Fibroblast of the aortic adventitia (primary cell): ENCODE measurements around the gene KRTAP15-1. TPM values are rescaled to one million over a fixed set of nuclear protein-coding genes. Genes with fewer than 3 reads are reported as not detected.

Experiments
- DNase-seq: peaks from one replicate; pipeline ENCODE4 v3.0.0-alpha.2; 2010; ENCODE audit warnings: low read depth
- H3K4me3 ChIP-seq: 2 replicates; pipeline ENCODE4 v1.5.1; 2011; ENCODE audit warnings: low read depth, mild to moderate bottlenecking, control low read depth, low read length, moderate library complexity
- total RNA-seq: library from RNA; depleted of rRNA; stranded (reverse); fragments of >200 nt; gene quantifications from 2 replicates; pipeline ENCODE4 v1.2.3, GENCODE V29; 2012; ENCODE audit warnings: low replicate concordance
- TF ChIP-seq, protein P1 (sequence below): IDR thresholded peaks from 2 replicates; pipeline ENCODE4 v1.5.1; 2011; ENCODE audit warnings: mild to moderate bottlenecking, low read length, control low read depth, inconsistent platforms; ENCODE audit not compliant: insufficient read depth

The KRTAP15-1 gene
- total RNA-seq, 1 donor = not detected

DNA sequence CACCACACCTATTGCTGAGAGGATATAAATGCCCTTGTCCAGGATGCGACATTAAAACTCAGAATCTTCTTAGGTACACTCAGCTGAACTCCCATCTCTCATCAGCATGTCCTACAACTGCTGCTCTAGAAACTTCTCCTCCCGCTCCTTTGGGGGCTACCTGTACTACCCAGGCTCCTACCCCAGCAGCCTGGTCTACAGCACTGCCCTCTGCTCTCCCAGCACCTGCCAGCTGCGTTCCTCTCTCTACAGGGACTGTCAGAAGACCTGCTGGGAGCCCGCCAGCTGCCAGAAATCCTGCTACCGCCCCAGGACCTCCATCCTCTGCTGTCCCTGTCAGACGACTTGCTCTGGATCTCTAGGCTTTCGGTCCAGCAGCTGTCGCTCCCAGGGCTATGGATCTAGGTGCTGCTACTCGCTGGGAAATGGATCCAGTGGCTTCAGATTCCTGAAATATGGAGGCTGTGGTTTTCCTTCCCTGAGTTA, 9.9 kb upstream of the KRTAP15-1 start, which contains the start of gene KRTAP13-4:
TSS of gene KRTAP13-4 (plus strand) at position 51 of the 486 bp plus-strand sequence. CDS start at position 107, 56 bp downstream.
- no peak for DNase-seq
- TF ChIP-seq, protein P1, sequence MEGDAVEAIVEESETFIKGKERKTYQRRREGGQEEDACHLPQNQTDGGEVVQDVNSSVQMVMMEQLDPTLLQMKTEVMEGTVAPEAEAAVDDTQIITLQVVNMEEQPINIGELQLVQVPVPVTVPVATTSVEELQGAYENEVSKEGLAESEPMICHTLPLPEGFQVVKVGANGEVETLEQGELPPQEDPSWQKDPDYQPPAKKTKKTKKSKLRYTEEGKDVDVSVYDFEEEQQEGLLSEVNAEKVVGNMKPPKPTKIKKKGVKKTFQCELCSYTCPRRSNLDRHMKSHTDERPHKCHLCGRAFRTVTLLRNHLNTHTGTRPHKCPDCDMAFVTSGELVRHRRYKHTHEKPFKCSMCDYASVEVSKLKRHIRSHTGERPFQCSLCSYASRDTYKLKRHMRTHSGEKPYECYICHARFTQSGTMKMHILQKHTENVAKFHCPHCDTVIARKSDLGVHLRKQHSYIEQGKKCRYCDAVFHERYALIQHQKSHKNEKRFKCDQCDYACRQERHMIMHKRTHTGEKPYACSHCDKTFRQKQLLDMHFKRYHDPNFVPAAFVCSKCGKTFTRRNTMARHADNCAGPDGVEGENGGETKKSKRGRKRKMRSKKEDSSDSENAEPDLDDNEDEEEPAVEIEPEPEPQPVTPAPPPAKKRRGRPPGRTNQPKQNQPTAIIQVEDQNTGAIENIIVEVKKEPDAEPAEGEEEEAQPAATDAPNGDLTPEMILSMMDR = no peak
- no peak within 1 kb of the TSS for H3K4me3 ChIP-seq

DNA sequence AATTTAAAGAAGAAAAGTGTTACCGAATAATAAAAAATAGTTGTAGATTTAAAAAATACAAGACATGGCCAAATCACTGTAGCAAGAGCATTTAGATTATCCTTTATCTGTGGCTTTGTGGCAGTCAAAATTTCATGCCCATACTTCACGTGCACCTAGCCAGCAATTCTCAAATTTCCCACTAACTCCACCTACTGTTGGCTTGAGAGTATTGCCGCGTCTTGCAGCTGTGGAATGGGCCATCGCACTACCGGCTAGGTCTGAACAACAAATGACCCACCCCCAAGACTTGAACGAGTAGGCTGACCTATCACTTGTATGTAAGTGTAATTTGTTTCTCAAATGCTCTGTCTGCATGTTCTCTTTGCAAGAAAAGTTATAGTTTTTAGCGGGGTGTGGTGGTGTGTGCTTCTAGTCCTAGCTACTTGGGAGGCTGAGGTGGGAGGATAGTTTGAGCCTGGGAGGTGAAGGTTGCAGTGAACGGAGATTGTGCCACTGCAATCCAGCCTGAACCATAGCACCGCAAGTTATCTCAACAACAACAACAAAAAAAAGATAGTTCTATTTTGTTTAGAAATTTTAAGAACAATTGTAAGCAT, 5.9 kb upstream of the KRTAP15-1 start:
- no peak overlapping the region for H3K4me3 ChIP-seq
- TF ChIP-seq, protein P1 = peak; percentile 30
- peak; percentile 0 for DNase-seq

DNA sequence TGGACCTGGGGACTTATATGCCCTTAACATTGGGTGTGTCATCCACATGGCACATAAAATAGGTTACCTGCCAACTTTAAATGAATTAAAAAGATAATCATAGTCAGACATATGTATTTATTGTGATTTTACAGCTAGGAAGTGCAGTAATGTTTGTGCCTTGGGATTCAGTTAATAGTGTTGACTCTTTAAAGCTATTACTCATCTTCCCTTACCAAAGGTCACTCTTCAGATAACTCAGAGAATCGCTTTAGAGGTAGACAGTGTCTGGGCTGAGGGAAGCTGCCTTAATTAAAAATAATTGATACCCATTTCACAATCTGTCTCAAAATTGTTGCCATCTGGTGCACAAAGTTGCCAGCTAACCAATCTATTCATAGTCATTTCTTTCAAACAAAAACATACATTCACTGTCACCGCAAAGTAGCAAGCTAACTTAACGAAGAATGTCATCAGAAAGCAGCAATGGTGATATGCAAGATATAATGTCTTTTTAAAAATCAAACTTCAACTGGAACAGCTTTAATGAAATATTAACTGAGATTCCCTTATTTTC, 3.0 kb upstream of the KRTAP15-1 start:
- DNase-seq = no peak
- no peak overlapping the region for H3K4me3 ChIP-seq
- TF ChIP-seq, protein P1 = no peak

DNA sequence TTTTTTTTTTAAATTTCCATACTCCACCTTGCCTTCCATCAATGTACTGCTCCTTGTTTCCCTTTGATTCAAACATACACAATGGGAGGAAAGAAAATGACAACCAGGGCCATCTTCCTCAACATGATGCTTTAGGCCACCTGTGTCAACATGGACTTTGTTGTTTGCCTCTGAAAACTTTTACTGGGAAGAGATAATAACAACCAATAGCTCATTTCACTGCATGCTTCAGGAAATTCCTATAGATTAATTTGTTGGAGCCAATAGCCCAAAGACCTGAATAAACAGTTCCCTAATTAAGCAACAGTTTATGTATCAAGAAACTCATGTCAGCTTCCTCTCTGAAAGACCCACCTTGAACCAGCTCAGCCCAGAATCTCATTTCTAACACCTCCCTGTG, 3.2 kb downstream of the KRTAP15-1 start:
- no peak for DNase-seq
- no peak overlapping the region for H3K4me3 ChIP-seq
- TF ChIP-seq, protein P1 = no peak

DNA sequence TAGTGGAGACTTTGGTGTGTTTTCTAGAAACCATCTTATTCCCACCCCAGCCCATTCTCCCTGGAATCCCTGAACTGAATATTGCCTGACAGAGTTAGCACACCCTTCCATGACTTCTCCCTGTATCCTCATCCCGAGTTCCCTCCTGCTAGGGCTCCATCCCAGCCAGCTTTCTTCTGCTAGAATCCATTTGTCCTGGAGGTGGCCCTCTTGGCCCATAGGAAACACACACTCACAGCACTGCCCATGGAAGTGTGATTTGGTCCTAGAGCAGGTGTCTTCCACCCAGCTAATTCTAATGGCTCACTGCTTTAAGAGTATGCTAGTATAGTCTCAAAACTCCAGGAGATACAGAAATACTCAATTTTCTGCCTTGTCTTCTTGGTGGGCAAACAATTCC, 4.1 kb downstream of the KRTAP15-1 start:
- no peak overlapping the region for H3K4me3 ChIP-seq
- no peak for DNase-seq
- TF ChIP-seq, protein P1 = no peak

DNA sequence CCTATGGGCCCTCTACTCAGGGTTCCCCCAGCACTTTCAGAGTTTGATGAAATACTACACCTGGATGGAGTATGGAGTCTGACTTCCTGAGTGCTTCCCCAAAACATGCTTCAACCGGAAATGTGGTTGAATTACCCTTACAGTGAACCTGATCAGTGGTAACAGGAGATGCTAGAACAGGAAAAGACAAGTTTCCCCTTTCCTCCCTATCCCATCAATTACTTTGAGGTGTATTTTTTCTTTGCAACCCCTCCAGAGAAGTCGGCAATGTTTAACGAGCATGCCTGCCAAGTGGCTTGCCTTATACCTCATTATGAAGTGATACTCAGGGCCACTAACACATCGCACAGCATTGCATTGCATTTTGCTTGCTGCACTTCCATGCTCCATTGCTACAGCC, 7.0 kb downstream of the KRTAP15-1 start:
- no peak overlapping the region for H3K4me3 ChIP-seq
- no peak for DNase-seq
- TF ChIP-seq, protein P1 = no peak
